Astrocyte of the cerebellum (primary cell): ENCODE results near the gene FRMD4A.

ENCODE experiments used
- DNase-seq: peaks from one replicate; pipeline ENCODE4 v3.0.0-alpha.2; 2011; ENCODE audit warnings: low read depth
- H3K4me3 ChIP-seq: 2 replicates; pipeline ENCODE4 v1.5.1; 2011; ENCODE audit warnings: mild to moderate bottlenecking, low read depth, low read length, moderate library complexity
- CTCF ChIP-seq: IDR thresholded peaks from 2 replicates; pipeline ENCODE4 v1.5.1; 2012; ENCODE audit warnings: low read length, low read depth, moderate library complexity, mild to moderate bottlenecking; ENCODE audit errors: missing control alignments
- in situ Hi-C: cut with HindIII; loops from 2 replicates; pipeline ENCODE4 v1.10.0; 2017; ENCODE audit warnings: low sequenced_read_pairs

FRMD4A gene

GRCh38 chr10:14322526-14323188 is 8.1 kb downstream of the FRMD4A start:
- in situ Hi-C loops: no loop called here
- DNase-seq: no peak

GRCh38 chr10:14318007-14318406 is 12.7 kb downstream of the FRMD4A start:
- no peak for DNase-seq
- TF ChIP-seq CTCF: no peak

More at GRCh38 chr10:14322526-14323188, 8.1 kb downstream of the FRMD4A start:
- no peak for TF ChIP-seq CTCF
- H3K4me3 ChIP-seq: no peak overlapping the region

GRCh38 chr10:14312014-14312413 is 18.7 kb downstream of the FRMD4A start:
- no peak for TF ChIP-seq CTCF
- no peak overlapping the region for H3K4me3 ChIP-seq
- in situ Hi-C loops: no loop called here
- no peak for DNase-seq

More at GRCh38 chr10:14318007-14318406, 12.7 kb downstream of the FRMD4A start:
- no peak overlapping the region for H3K4me3 ChIP-seq
- in situ Hi-C loops: no loop called here

- DNase-seq: no peak
- TF ChIP-seq CTCF: no peak
- no peak overlapping the region for H3K4me3 ChIP-seq
- in situ Hi-C loops: no loop called here
Observed at GRCh38 chr10:14311206-14311957, 19.3 kb downstream of the FRMD4A start.

- no peak for TF ChIP-seq CTCF
- in situ Hi-C loops: no loop called here
- no peak overlapping the region for H3K4me3 ChIP-seq
- no peak for DNase-seq
Observed at GRCh38 chr10:14309593-14309992, 21.1 kb downstream of the FRMD4A start.

GRCh38 chr10:14306190-14306589 is 24.5 kb downstream of the FRMD4A start:
- H3K4me3 ChIP-seq: no peak overlapping the region

More at GRCh38 chr10:14306190-14306589, 24.5 kb downstream of the FRMD4A start:
- in situ Hi-C loops: no loop called here
- TF ChIP-seq CTCF: no peak
- no peak for DNase-seq
